Esophagus squamous epithelium (tissue), 5 donors: Measurements from ENCODE around the gene VWA5A. TPM values are rescaled to one million over a fixed set of nuclear protein-coding genes. Genes with fewer than 3 reads are reported as not detected.

Experiments used
- DNase-seq: peaks from one replicate; lab custom pipeline; 2025; lab: John Stamatoyannopoulos, UW
- H3K27ac ChIP-seq, 4 donors: fragments of 200-600 bp; sonication (generic); one replicate each; pipeline ENCODE4 v1.5.1; 2016 to 2019; ENCODE audit warnings: mild to moderate bottlenecking in 1 of 4
- H3K27me3 ChIP-seq, 4 donors: fragments of 200-600 bp; sonication (generic); 1 replicate in 3 of 4; 2 replicates in 1 of 4; pipeline versions ENCODE4 v1.5.1 to v1.6.0; 2017 to 2021; ENCODE audit warnings: antibody characterized with exemption in 1 of 4
- H3K36me3 ChIP-seq, 3 donors: fragments of 200-600 bp; sonication (generic); one replicate each; pipeline ENCODE4 v1.5.1; 2016 to 2019
- H3K4me1 ChIP-seq, 3 donors: fragments of 200-600 bp; sonication (generic); one replicate each; pipeline ENCODE4 v1.5.1; 2017 to 2019
- H3K4me3 ChIP-seq, 4 donors: fragments of 200-600 bp; sonication (generic); 1 replicate in 3 of 4; 2 replicates in 1 of 4; pipeline ENCODE4 v1.5.1; 2016 to 2019; ENCODE audit warnings: mild to moderate bottlenecking in 2 of 4, moderate library complexity in 1 of 4
- H3K9me3 ChIP-seq, 3 donors: fragments of 200-600 bp; sonication (generic); one replicate each; pipeline ENCODE4 v1.5.1; 2016 to 2019
- CTCF ChIP-seq, 6 experiments: fragments of 450-650 bp in 4 of 6; fragments of 200-600 bp in 2 of 6; sonication (generic) in 2 of 6; IDR thresholded peaks; one replicate each; pipeline ENCODE4 v1.5.1; 2016 to 2019; ENCODE audit warnings: antibody characterized with exemption in 6 of 6, mild to moderate bottlenecking in 4 of 6, moderate library complexity in 4 of 6
- POLR2A ChIP-seq, 4 donors: fragments of 450-650 bp; IDR thresholded peaks; one replicate each; pipeline ENCODE4 v1.6.1; 2017; ENCODE audit warnings: antibody characterized with exemption in 4 of 4, mild to moderate bottlenecking in 4 of 4, moderate library complexity in 3 of 4
- WGBS, 2 donors: methylation state at CpG; one replicate each; pipeline ENCODE4 v1.1.5; 2018; 5-methylcytosine and 5-hydroxymethylcytosine counted together
- intact Hi-C: fragments of 100-400 bp; cut with DNase I; formaldehyde crosslinking; loops from one replicate; pipeline ENCODE4 v1.15.0; 2022
- total RNA-seq, 4 donors: library from RNA; depleted of rRNA; stranded (reverse); fragments of >200 nt; gene quantifications; one replicate each; pipeline ENCODE4 v1.1.0, GENCODE V29; 2016
- donor health status: DM: yes; HTN: yes; CAD: no.

VWA5A gene
- total RNA-seq, 4 donors from 2014 or later, result 2.7 to 19.8 (median 12.1) TPM

- 0 to 11% methylated on average over 10 to 21 of the region's 36 CpGs for WGBS, 2 donors
- intact Hi-C loops, result no loop called here
- H3K9me3 ChIP-seq, result no peaks in the 10 kb centered on the region
- peaks cover 0 to 49% (median 1%) of the 10 kb centered on the region in 4 donors for H3K27me3 ChIP-seq
- no peak for DNase-seq
- no peaks in the 10 kb centered on the region for H3K36me3 ChIP-seq
- TF ChIP-seq CTCF (IDR thresholded peaks at IDR 0.05) (no peak), POLR2A (IDR thresholded peaks at IDR 0.05) (no peak)
- H3K4me3 ChIP-seq, result peak overlapping the region in 3 of 4 donors; percentile 36 to 62 (median 38)
- H3K27ac ChIP-seq, result peak overlapping the region in 2 of 4 donors; percentile 27 to 46
- peaks cover 8 to 21% (median 9%) of the 10 kb centered on the region in 3 donors for H3K4me1 ChIP-seq
These were observed 39.2 kb upstream of the VWA5A start for GRCh38 chr11:124075841-124076651.

- Histone ChIP-seq H3K27me3 (peaks cover 0 to 49% (median 0%) of the 10 kb centered on the region in 4 donors), H3K4me1 (peaks cover 8 to 14% (median 9%) of the 10 kb centered on the region in 3 donors), H3K4me3 (no peak overlapping the region), H3K9me3 (no peaks in the 10 kb centered on the region), H3K27ac (no peak overlapping the region), H3K36me3 (no peaks in the 10 kb centered on the region)
- TF ChIP-seq CTCF (IDR thresholded peaks at IDR 0.05) (no peak), POLR2A (IDR thresholded peaks at IDR 0.05) (no peak)
- 78 to 82% methylated on average over 1 of the region's 1 CpG for WGBS, 2 donors
- intact Hi-C loops, result no loop called here
- no peak for DNase-seq
These were observed 38.0 kb upstream of the VWA5A start for GRCh38 chr11:124077266-124077665.

GRCh38 chr11:124078591-124078990 lies 36.7 kb upstream of the VWA5A start:
- peaks cover 8 to 14% (median 9%) of the 10 kb centered on the region in 3 donors for H3K4me1 ChIP-seq
- WGBS, 2 donors, result 75 to 77% methylated on average over 2 of the region's 2 CpGs
- H3K27me3 ChIP-seq, result peaks cover 0 to 57% (median 0%) of the 10 kb centered on the region in 4 donors
- H3K36me3 ChIP-seq, result no peaks in the 10 kb centered on the region
- TF ChIP-seq POLR2A (IDR thresholded peaks at IDR 0.05) (no peak), CTCF (IDR thresholded peaks at IDR 0.05) (no peak)
- DNase-seq, result no peak
- intact Hi-C loops, result no loop called here
- no peak overlapping the region for H3K4me3 ChIP-seq
- no peaks in the 10 kb centered on the region for H3K9me3 ChIP-seq
- H3K27ac ChIP-seq, result no peak overlapping the region

- WGBS, 2 donors, result 68 to 70% methylated on average over 8 of the region's 8 CpGs
These were observed 35.5 kb upstream of the VWA5A start for GRCh38 chr11:124079631-124080326.

GRCh38 chr11:124080327-124081001 lies 34.8 kb upstream of the VWA5A start:
- 55 to 78% methylated on average over 7 to 8 of the region's 8 CpGs for WGBS, 2 donors
- DNase-seq, result no peak
- no peak for TF ChIP-seq CTCF (IDR thresholded peaks at IDR 0.05)
- TF ChIP-seq POLR2A (IDR thresholded peaks at IDR 0.05), result no peak
- H3K27me3 ChIP-seq, result peaks cover 0 to 51% (median 0%) of the 10 kb centered on the region in 4 donors
- H3K36me3 ChIP-seq, result no peaks in the 10 kb centered on the region
- H3K9me3 ChIP-seq, result no peaks in the 10 kb centered on the region
- no peak overlapping the region for H3K4me3 ChIP-seq
- intact Hi-C loops, result no loop called here
- H3K4me1 ChIP-seq, result peaks cover 8 to 13% (median 9%) of the 10 kb centered on the region in 3 donors
- H3K27ac ChIP-seq, result no peak overlapping the region

More at GRCh38 chr11:124079631-124080326, 35.5 kb upstream of the VWA5A start:
- Histone ChIP-seq H3K27ac (no peak overlapping the region), H3K4me3 (no peak overlapping the region), H3K9me3 (no peaks in the 10 kb centered on the region), H3K4me1 (peaks cover 8 to 14% (median 9%) of the 10 kb centered on the region in 3 donors), H3K36me3 (no peaks in the 10 kb centered on the region), H3K27me3 (peaks cover 0 to 58% (median 0%) of the 10 kb centered on the region in 4 donors)
- DNase-seq, result no peak
- TF ChIP-seq POLR2A (IDR thresholded peaks at IDR 0.05), result no peak
- intact Hi-C loops, result no loop called here
